SU-DHL-6 (cell line): ENCODE results near the gene ZNF786.

Experiments used
- H2AFZ ChIP-seq: fragments of 200-600 bp; sonication (generic); 2 replicates; pipeline ENCODE4 v1.6.1; 2014; ENCODE audit warnings: low read depth, mild to moderate bottlenecking, moderate library complexity, mixed read lengths, antibody characterized with exemption, low read length; ENCODE audit not compliant: severe bottlenecking
- H3F3A ChIP-seq: fragments of 200-600 bp; shearing (Covaris generic); 2 replicates; pipeline ENCODE4 v1.6.0; 2016; ENCODE audit warnings: antibody characterized with exemption, mild to moderate bottlenecking; ENCODE audit not compliant: insufficient read depth
- H3K27ac ChIP-seq: fragments of 200-600 bp; sonication (generic); 2 replicates; pipeline ENCODE4 v1.5.1; 2016; ENCODE audit warnings: low read depth, mild to moderate bottlenecking, low read length, moderate library complexity, mixed read lengths
- H3K27me3 ChIP-seq: fragments of 200-600 bp; sonication (generic), shearing (Covaris generic); 2 replicates; pipeline ENCODE4 v1.6.0; 2014; ENCODE audit warnings: mild to moderate bottlenecking, low read length
- H3K36me3 ChIP-seq: fragments of 200-600 bp; sonication (generic); 2 replicates; pipeline ENCODE4 v1.6.1; 2014; ENCODE audit warnings: mild to moderate bottlenecking, low read length, mixed read lengths
- H3K4me2 ChIP-seq: fragments of 300-600, 200-600 bp; shearing (Covaris generic), sonication (generic); 2 replicates; pipeline ENCODE4 v1.6.0; 2014; ENCODE audit warnings: low read length, low read depth, mild to moderate bottlenecking; ENCODE audit not compliant: poor library complexity, severe bottlenecking
- H3K4me3 ChIP-seq: fragments of 200-600 bp; sonication (generic); 2 replicates; pipeline ENCODE4 v1.5.1; 2014; ENCODE audit warnings: antibody characterized with exemption, low read length, mild to moderate bottlenecking, mixed read lengths; ENCODE audit not compliant: insufficient read depth, poor library complexity, severe bottlenecking
- H3K79me2 ChIP-seq: fragments of 200-600 bp; sonication (generic); 2 replicates; pipeline ENCODE4 v1.6.1; 2014; ENCODE audit warnings: mild to moderate bottlenecking, low read length, moderate library complexity; ENCODE audit not compliant: insufficient read depth
- H3K9ac ChIP-seq: fragments of 200-600 bp; sonication (generic); 2 replicates; pipeline ENCODE4 v1.7.0; 2014; ENCODE audit warnings: mild to moderate bottlenecking, low read length
- H3K9me2 ChIP-seq: fragments of 200-600 bp; sonication (generic); replicated peaks from 2 replicates; pipeline ENCODE4 v1.6.1; 2014; ENCODE audit warnings: low read length; ENCODE audit not compliant: insufficient read depth
- H3K9me3 ChIP-seq: fragments of 200-600 bp; sonication (generic); 2 replicates; pipeline ENCODE4 v1.6.1; 2014; ENCODE audit warnings: low read length, mixed read lengths; ENCODE audit not compliant: insufficient read depth
- H4K20me1 ChIP-seq: fragments of 200-600 bp; sonication (generic); 2 replicates; pipeline ENCODE4 v1.6.1; 2014; ENCODE audit warnings: low read depth, mild to moderate bottlenecking, antibody characterized with exemption, low read length, moderate library complexity, mixed read lengths
- CTCF ChIP-seq: fragments of 200-600 bp; sonication (generic); IDR thresholded peaks from one replicate; pipeline ENCODE4 v1.5.1; 2017; ENCODE audit warnings: antibody characterized with exemption, mild to moderate bottlenecking, low read length, moderate library complexity; ENCODE audit not compliant: insufficient read depth, poor library complexity, severe bottlenecking
- EZH2phosphoT487 ChIP-seq: fragments of 200-600 bp; sonication (generic), shearing (Covaris generic); conservative IDR thresholded peaks from 2 replicates; pipeline ENCODE4 v1.6.1; 2018; ENCODE audit warnings: mild to moderate bottlenecking, antibody characterized with exemption, low read length, moderate library complexity, mixed read lengths

The ZNF786 gene

GRCh38 chr7:149077594-149077993 lies 12.9 kb downstream of the ZNF786 start:
- H2AFZ ChIP-seq: no peak overlapping the region
- no peaks in the 10 kb centered on the region for H3K27me3 ChIP-seq
- TF ChIP-seq CTCF: no peak
- no peak for TF ChIP-seq EZH2phosphoT487
- H3K9me2 ChIP-seq: no peaks in the 10 kb centered on the region
- peaks cover 9% of the 10 kb centered on the region; the same call in 1 of the 2 replicates for H3K79me2 ChIP-seq
- no peak overlapping the region for H3K4me2 ChIP-seq
- no peak overlapping the region for H3K9ac ChIP-seq
- H3K4me3 ChIP-seq: no peak overlapping the region
- H4K20me1 ChIP-seq: no peaks in the 10 kb centered on the region
- peaks cover 4% of the 10 kb centered on the region; the same call in 1 of the 2 replicates for H3K36me3 ChIP-seq
- no peaks in the 10 kb centered on the region for H3K9me3 ChIP-seq
- H3K27ac ChIP-seq: no peak overlapping the region
- 0 out of 2 replicates have a peak, but pooled peaks cover 4% of the 10 kb centered on the region for H3F3A ChIP-seq

GRCh38 chr7:149075286-149075685 lies 15.2 kb downstream of the ZNF786 start:
- Histone ChIP-seq H3K79me2 (peaks cover 2% of the 10 kb centered on the region; the same call in 1 of the 2 replicates), H3K4me2 (no peak overlapping the region), H3K9ac (no peak overlapping the region), H2AFZ (no peak overlapping the region), H4K20me1 (no peaks in the 10 kb centered on the region), H3K27me3 (no peaks in the 10 kb centered on the region), H3K27ac (no peak overlapping the region), H3K9me3 (no peaks in the 10 kb centered on the region), H3F3A (no peaks in the 10 kb centered on the region), H3K36me3 (peaks cover 4% of the 10 kb centered on the region; the same call in 1 of the 2 replicates), H3K4me3 (no peak overlapping the region), H3K9me2 (no peaks in the 10 kb centered on the region)
- TF ChIP-seq CTCF (no peak), EZH2phosphoT487 (no peak)

GRCh38 chr7:149074116-149074885 lies 16.2 kb downstream of the ZNF786 start:
- H3K36me3 ChIP-seq: peaks cover 4% of the 10 kb centered on the region; the same call in 1 of the 2 replicates
- no peaks in the 10 kb centered on the region for H3K27me3 ChIP-seq
- no peak overlapping the region for H2AFZ ChIP-seq
- no peak for TF ChIP-seq EZH2phosphoT487
- no peak for TF ChIP-seq CTCF
- no peaks in the 10 kb centered on the region for H3K9me2 ChIP-seq
- no peak overlapping the region for H3K27ac ChIP-seq
- H3K79me2 ChIP-seq: no peaks in the 10 kb centered on the region
- no peaks in the 10 kb centered on the region for H3F3A ChIP-seq
- H3K4me3 ChIP-seq: no peak overlapping the region
- no peak overlapping the region for H3K9ac ChIP-seq
- H4K20me1 ChIP-seq: no peaks in the 10 kb centered on the region
- H3K9me3 ChIP-seq: no peaks in the 10 kb centered on the region
- H3K4me2 ChIP-seq: no peak overlapping the region
